ENCODE data around the gene SSX3.
"Not testable (repeated sequence)": the region's sequence is repeated elsewhere in the genome, so short reads cannot be mapped to it uniquely, and the experiment has no call there.

SSX3 gene

GRCh38 chrX:48356315-48357094, at the start of gene SSX3:
SSX3 (minus strand) TSS chrX:48356703; CDS start chrX:48355249, 1,454 bp downstream.
- not testable (repeated sequence) for DNase-seq

- not testable (repeated sequence) for DNase-seq
Measured at GRCh38 chrX:48397825-48398224, 41.3 kb upstream of the SSX3 start.

DNA sequence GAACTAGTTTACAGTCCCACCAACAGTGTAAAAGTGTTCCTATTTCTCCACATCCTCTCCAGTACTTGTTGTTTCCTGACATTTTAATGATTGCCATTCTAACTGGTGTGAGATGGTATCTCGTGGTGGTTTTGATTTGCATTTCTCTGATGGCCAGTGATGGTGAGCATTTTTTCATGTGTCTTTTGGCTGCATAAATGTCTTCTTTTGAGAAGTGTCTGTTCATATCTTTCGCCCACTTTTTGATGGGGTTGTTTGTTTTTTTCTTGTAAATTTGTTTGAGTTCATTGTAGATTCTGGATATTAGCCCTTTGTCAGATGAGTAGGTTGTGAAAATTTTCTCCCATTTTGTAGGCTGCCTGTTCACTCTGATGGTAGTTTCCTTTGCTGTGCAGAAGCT, 40.4 kb upstream of the SSX3 start:
- DNase-seq = not testable (repeated sequence)

GRCh38 chrX:48383239-48383638, 26.7 kb upstream of the SSX3 start, which contains the start of gene SSX4:
SSX4 (plus strand) TSS chrX:48383539; CDS start chrX:48384054, 515 bp downstream.
- not testable (repeated sequence) for DNase-seq

- DNase-seq = not testable (repeated sequence)
Measured at GRCh38 chrX:48370408-48370807, 13.9 kb upstream of the SSX3 start.

- DNase-seq = not testable (repeated sequence)
Measured at GRCh38 chrX:48367717-48368408, 11.4 kb upstream of the SSX3 start.

- DNase-seq = not testable (repeated sequence)
Measured at GRCh38 chrX:48359281-48359680, 2.8 kb upstream of the SSX3 start.

- no peak for DNase-seq
Measured at GRCh38 chrX:48357681-48358080, 1.2 kb upstream of the SSX3 start.

DNA sequence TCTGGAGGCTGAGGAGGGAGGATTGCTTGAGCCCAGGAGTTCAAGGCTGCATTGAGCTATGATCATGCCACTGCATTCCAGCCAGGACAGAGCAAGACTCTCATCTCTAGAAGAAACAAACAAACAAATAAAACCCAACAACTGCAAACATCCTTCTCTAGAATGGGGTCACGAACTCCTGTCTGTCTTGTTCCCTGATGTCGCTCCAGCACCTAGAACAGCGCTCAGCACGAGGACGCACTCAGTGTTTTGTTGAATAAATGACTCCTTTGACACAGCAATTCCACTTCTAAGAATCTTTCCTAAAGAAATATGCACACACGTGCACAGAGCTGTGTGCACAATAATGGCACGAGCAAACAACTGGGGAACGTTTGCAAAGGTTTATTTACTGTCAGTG, 10.4 kb downstream of the SSX3 start:
- DNase-seq = not testable (repeated sequence)

GRCh38 chrX:48313996-48314395, 42.5 kb downstream of the SSX3 start:
- not testable (repeated sequence) for DNase-seq

GRCh38 chrX:48306175-48306574, 50.3 kb downstream of the SSX3 start:
- no peak for DNase-seq

All from NCI-H2227 treated with DMSO at 0.1 percent for 48 hours (cell line).